GM21717 (cell line): ENCODE data around the gene PDZD4.

Experiments used
- ATAC-seq: cut with Tn5 transposase; IDR thresholded peaks from one replicate; pipeline ENCODE4 v1.9.1; 2021; ENCODE audit warnings: mild to moderate bottlenecking, moderate library complexity; ENCODE audit not compliant: unreplicated experiment

PDZD4 gene

GRCh38 chrX:153791104-153791852 lies 39.1 kb downstream of the PDZD4 start:
- no peak for ATAC-seq

GRCh38 chrX:153789654-153790053 lies 40.7 kb downstream of the PDZD4 start:
- ATAC-seq, result no peak

- ATAC-seq, result no peak
Measured at GRCh38 chrX:153786669-153787068, 43.7 kb downstream of the PDZD4 start.

GRCh38 chrX:153784325-153784967 lies 45.9 kb downstream of the PDZD4 start:
- ATAC-seq, result no peak

GRCh38 chrX:153783378-153784013 lies 46.8 kb downstream of the PDZD4 start:
- ATAC-seq, result no peak

GRCh38 chrX:153782871-153783270 lies 47.5 kb downstream of the PDZD4 start:
- ATAC-seq, result no peak

GRCh38 chrX:153782313-153782712 lies 48.0 kb downstream of the PDZD4 start:
- no peak for ATAC-seq

- no peak for ATAC-seq
Measured at GRCh38 chrX:153781428-153782047, 48.8 kb downstream of the PDZD4 start.

- no peak for ATAC-seq
Measured at GRCh38 chrX:153780678-153781427, 49.5 kb downstream of the PDZD4 start, which contains the start of gene SRPK3. Gene SRPK3 (plus strand): TSS chrX:153781041. CDS start chrX:153781087, 46 bp downstream.

- no peak for ATAC-seq
Measured at GRCh38 chrX:153779891-153780677, 50.3 kb downstream of the PDZD4 start.

GRCh38 chrX:153778684-153779101 lies 51.7 kb downstream of the PDZD4 start:
- no peak for ATAC-seq

GRCh38 chrX:153778181-153778580 lies 52.2 kb downstream of the PDZD4 start:
- no peak for ATAC-seq

- no peak for ATAC-seq
Measured at GRCh38 chrX:153777261-153778090, 52.9 kb downstream of the PDZD4 start.

- ATAC-seq, result no peak
Measured at GRCh38 chrX:153776611-153777045, 53.7 kb downstream of the PDZD4 start.

- ATAC-seq, result no peak
Measured at GRCh38 chrX:153776120-153776599, 54.2 kb downstream of the PDZD4 start.

- ATAC-seq, result no peak
Measured at GRCh38 chrX:153775293-153776119, 54.8 kb downstream of the PDZD4 start.

GRCh38 chrX:153774576-153775292 lies 55.6 kb downstream of the PDZD4 start:
- ATAC-seq, result no peak
